Brain microvascular endothelial cell (primary cell): ENCODE measurements around the gene MGAT5B.
"Not testable (repeated sequence)": the region's sequence is repeated elsewhere in the genome, so short reads cannot be mapped to it uniquely, and the experiment has no call there.

Experiments
- DNase-seq: peaks from one replicate; pipeline ENCODE4 v3.0.0-alpha.2; 2020
- H3K27ac ChIP-seq: fragments of 250-450 bp; sonication (Bioruptor Pico); 2 replicates; pipeline ENCODE4 v1.5.1; 2020; ENCODE audit warnings: mild to moderate bottlenecking, moderate library complexity
- H3K27me3 ChIP-seq: fragments of 250-450 bp; sonication (Bioruptor Pico); replicated peaks from 2 replicates; pipeline ENCODE4 v1.5.1; 2020; ENCODE audit warnings: mild to moderate bottlenecking
- H3K36me3 ChIP-seq: fragments of 250-450 bp; sonication (Bioruptor Pico); replicated peaks from 2 replicates; pipeline ENCODE4 v1.5.1; 2020; ENCODE audit warnings: mild to moderate bottlenecking
- H3K4me3 ChIP-seq: 2 replicates; pipeline ENCODE4 v1.5.1; 2011; ENCODE audit warnings: low read depth, mild to moderate bottlenecking, control low read depth, low read length, moderate library complexity
- CTCF ChIP-seq: IDR thresholded peaks from 2 replicates; pipeline ENCODE4 v1.5.1; 2011; ENCODE audit warnings: low read depth, mild to moderate bottlenecking, moderate library complexity, low read length, control low read depth, inconsistent platforms; ENCODE audit errors: missing control alignments
- in situ Hi-C: cut with HindIII; loops from 2 replicates; pipeline ENCODE4 v1.10.0; 2017; ENCODE audit warnings: low sequenced_read_pairs, low pct_ligation_motif_present

Gene MGAT5B

GRCh38 chr17:76834870-76835269 is 33.3 kb upstream of the MGAT5B start:
- TF ChIP-seq CTCF: no peak
- Histone ChIP-seq H3K27ac (no peak overlapping the region), H3K36me3 (no peaks in the 10 kb centered on the region), H3K4me3 (no peak overlapping the region), H3K27me3 (peaks cover 3% of the 10 kb centered on the region)
- DNase-seq: no peak
- in situ Hi-C loops: no loop called here

GRCh38 chr17:76840443-76840767 is 27.8 kb upstream of the MGAT5B start:
- in situ Hi-C loops: no loop called here
- no peak for TF ChIP-seq CTCF
- DNase-seq: no peak
- H3K27me3 ChIP-seq: peaks cover 14% of the 10 kb centered on the region
- no peaks in the 10 kb centered on the region for H3K36me3 ChIP-seq
- H3K4me3 ChIP-seq: no peak overlapping the region
- H3K27ac ChIP-seq: no peak overlapping the region

GRCh38 chr17:76840884-76841775 is 27.1 kb upstream of the MGAT5B start:
- DNase-seq: no peak
- H3K27ac ChIP-seq: no peak overlapping the region
- no peaks in the 10 kb centered on the region for H3K36me3 ChIP-seq
- no peak overlapping the region for H3K4me3 ChIP-seq
- H3K27me3 ChIP-seq: peaks cover 14% of the 10 kb centered on the region
- in situ Hi-C loops: no loop called here
- TF ChIP-seq CTCF: no peak

- H3K27me3 ChIP-seq: peaks cover 14% of the 10 kb centered on the region
- no peak overlapping the region for H3K4me3 ChIP-seq
- in situ Hi-C loops: no loop called here
- DNase-seq: no peak
- no peak for TF ChIP-seq CTCF
- H3K36me3 ChIP-seq: no peaks in the 10 kb centered on the region
- H3K27ac ChIP-seq: no peak overlapping the region
These were observed 26.3 kb upstream of the MGAT5B start for GRCh38 chr17:76841776-76842405.

- in situ Hi-C loops, H3K36me3 ChIP-seq, H3K27ac ChIP-seq, DNase-seq, H3K4me3 ChIP-seq: not testable (repeated sequence)
- peaks cover 14% of the 10 kb centered on the region for H3K27me3 ChIP-seq
These were observed 25.1 kb upstream of the MGAT5B start for GRCh38 chr17:76843068-76843467.

- in situ Hi-C loops: no loop called here
- DNase-seq: no peak
- no peak for TF ChIP-seq CTCF
- no peak overlapping the region for H3K4me3 ChIP-seq
- no peak overlapping the region for H3K27ac ChIP-seq
- H3K27me3 ChIP-seq: peaks cover 14% of the 10 kb centered on the region
- H3K36me3 ChIP-seq: no peaks in the 10 kb centered on the region
These were observed 24.3 kb upstream of the MGAT5B start for GRCh38 chr17:76843703-76844484.
